GM18511 (cell line): ENCODE data around the gene S100A13.
"Not testable (repeated sequence)": the region's sequence is repeated elsewhere in the genome, so short reads cannot be mapped to it uniquely, and the experiment has no call there.

Source experiments
- ATAC-seq: cut with Tn5 transposase; IDR thresholded peaks from one replicate; pipeline ENCODE4 v1.9.1; 2021; ENCODE audit warnings: mild to moderate bottlenecking, moderate library complexity; ENCODE audit not compliant: unreplicated experiment

Gene S100A13

DNA sequence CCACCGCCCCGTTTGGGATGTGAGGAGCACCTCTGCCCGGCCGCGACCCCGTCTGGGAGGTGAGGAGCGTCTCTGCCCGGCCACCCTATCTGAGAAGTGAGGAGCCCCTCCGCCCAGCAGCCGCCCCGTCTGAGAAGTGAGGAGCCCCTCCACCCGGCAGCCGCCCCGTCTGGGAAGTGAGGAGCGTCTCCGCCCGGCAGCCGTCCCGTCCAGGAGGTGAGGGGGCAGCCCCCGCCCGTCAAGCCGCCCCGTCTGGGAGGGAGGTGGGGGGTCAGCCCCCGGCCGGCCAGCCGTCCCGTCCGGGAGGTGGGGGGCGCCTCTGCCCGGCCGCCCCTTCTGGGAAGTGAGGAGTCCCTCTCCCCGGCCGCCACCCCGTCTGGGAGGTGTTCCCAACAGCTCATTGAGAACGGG is 52.2 kb downstream of the S100A13 start:
- ATAC-seq = not testable (repeated sequence)

DNA sequence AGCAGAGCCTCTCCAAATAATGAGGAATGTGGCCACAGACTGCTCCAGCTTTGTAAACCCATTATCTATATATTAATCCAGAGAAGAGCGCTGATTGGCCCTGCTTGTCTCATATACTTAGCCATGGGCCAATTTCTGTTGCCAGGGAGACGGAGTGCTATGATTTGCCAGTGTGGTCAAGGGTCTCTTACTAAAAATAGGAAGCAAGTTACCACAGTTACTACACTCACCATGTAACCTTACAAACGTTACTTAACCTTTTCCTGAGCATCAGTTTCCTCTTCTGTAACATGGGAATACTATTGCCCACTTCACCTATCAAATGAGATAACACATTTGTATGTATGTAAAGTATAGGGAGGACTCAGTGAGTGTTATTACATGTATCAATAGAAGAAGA is 54.0 kb downstream of the S100A13 start:
- no peak for ATAC-seq

DNA sequence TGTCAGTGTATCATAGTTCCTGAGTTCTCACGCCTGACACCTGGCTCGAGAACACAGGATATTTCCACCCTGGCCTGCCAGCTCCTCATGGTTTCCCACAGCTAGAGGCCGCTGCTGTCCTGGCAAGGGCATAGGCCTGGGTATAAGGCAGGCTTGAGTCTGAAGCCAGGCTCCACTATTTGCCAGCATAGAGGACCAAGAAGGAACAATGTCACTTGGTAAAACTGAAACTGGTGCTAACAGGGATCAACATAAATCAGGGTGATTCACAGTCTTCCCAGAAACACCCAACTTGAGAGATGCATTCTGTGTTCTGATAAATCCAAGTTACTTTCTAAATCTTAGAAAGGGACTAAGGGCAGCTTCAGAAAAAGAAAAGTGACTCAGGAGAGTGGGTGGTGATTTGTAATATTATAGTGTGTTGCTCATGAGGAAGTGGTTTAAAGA is 54.7 kb downstream of the S100A13 start:
- ATAC-seq = peak; percentile 80

DNA sequence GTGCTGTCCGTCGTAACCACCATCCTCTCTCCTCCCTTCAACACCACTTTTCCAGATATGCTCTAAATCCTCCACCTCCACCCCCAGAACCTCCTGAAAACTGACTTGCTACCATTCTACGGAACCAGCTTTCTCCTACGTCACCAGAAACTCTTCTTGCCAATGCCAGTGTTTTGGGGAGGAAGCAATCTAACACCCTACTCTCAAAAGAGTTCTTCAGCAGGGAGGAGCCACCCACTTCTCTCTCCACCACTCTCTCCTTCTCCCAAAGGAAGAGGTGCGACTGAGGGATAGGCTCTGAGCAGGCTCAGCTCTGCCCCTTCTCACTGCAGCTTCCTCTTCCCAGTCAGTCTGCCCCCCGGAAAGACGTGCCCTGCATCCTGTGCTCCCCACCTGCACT is 55.6 kb downstream of the S100A13 start:
- no peak for ATAC-seq

DNA sequence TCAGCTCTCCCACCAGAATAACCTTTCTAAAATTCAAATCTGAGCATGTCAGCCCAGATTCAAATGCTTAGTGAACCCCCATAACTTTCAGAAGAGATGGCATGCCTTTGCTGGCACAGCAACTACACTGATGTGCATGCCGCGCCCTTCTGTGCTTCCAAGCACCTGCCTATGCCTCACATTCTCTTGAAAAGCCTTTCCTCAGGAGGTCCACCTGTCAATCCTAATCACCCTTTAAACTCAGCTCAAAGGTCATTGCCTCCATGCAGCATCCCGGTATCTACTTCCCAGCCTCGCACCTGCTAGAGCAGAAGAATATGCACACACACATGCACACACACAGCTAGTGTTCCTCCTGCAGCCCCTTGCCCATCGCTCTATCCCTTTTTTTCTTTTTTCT is 56.4 kb downstream of the S100A13 start:
- no peak for ATAC-seq

DNA sequence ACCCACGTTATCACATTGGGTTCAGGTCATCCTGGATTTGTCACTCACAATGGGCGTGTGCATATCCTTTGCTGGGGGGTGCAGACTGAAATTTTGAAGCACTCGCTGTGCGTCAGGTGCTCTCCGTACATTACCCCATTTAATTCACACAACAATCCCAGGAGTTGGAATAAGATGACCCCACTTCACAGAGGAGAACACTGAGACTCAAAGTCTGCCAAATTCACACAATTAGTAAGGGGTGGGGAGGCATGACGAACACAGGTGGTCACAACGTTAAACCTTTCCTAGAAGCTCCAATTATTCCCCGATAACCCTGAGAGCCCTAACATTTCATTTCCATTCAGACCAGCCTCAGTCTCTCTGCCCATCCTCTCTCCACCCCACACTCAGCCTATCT is 57.8 kb downstream of the S100A13 start:
- ATAC-seq = no peak
